CD8-positive, alpha-beta memory T cell (primary cell): ENCODE measurements around the gene CTNNA2. TPM values are rescaled to one million over a fixed set of nuclear protein-coding genes. Genes with fewer than 3 reads are reported as not detected.

Source experiments
- CTCF ChIA-PET: fragments of 350-600 bp; sonication (Branson Sonifier 250); formaldehyde crosslinking; loops from one replicate; lab custom pipeline; 2021; ENCODE audit warnings: antibody characterized with exemption; lab: Charles Lee
- POLR2A ChIA-PET: fragments of 350-600 bp; sonication (Branson Sonifier 250); formaldehyde crosslinking; loops from one replicate; lab custom pipeline; 2021; ENCODE audit warnings: antibody characterized with exemption; lab: Charles Lee
- DNase-seq, 5 donors: peaks; one replicate each; pipeline versions ENCODE4 v3.0.0 to v3.0.0-alpha.2; 2020 to 2022; ENCODE audit warnings: mixed read lengths in 1 of 5
- H3K27ac ChIP-seq: one replicate; pipeline ENCODE4 v1.7.0; 2013; ENCODE audit warnings: low read depth, mild to moderate bottlenecking, low read length, moderate library complexity
- H3K27me3 ChIP-seq: 2 replicates; pipeline ENCODE4 v1.7.0; 2013; ENCODE audit warnings: low read length, mild to moderate bottlenecking; ENCODE audit not compliant: insufficient read depth, poor library complexity, severe bottlenecking
- H3K36me3 ChIP-seq: 2 replicates; pipeline ENCODE4 v1.7.0; 2013; ENCODE audit warnings: mild to moderate bottlenecking, low read length, moderate library complexity; ENCODE audit not compliant: insufficient read depth
- H3K4me1 ChIP-seq: 2 replicates; pipeline ENCODE4 v1.7.0; 2013; ENCODE audit warnings: mild to moderate bottlenecking, low read length, moderate library complexity; ENCODE audit not compliant: insufficient read depth
- H3K4me3 ChIP-seq: 2 replicates; pipeline ENCODE4 v1.7.0; 2013; ENCODE audit warnings: mild to moderate bottlenecking, low read length
- H3K9me3 ChIP-seq: 2 replicates; pipeline ENCODE4 v1.7.0; 2013; ENCODE audit warnings: mild to moderate bottlenecking, low read length
- H3K27ac Mint-ChIP-seq, 8 donors: one replicate each; pipeline ENCODE4 v1.8.0; 2020 to 2021; ENCODE audit warnings: mixed read lengths in 8 of 8, mild to moderate bottlenecking in 6 of 8, inconsistent platforms in 3 of 8, moderate library complexity in 3 of 8
- H3K27me3 Mint-ChIP-seq, 2 donors: one replicate each; pipeline ENCODE4 v1.8.0; 2020 to 2021; ENCODE audit warnings: mixed read lengths in 2 of 2, mild to moderate bottlenecking in 1 of 2, moderate library complexity in 1 of 2
- H3K36me3 Mint-ChIP-seq, 3 donors: one replicate each; pipeline ENCODE4 v1.8.0; 2020 to 2021; ENCODE audit warnings: mixed read lengths in 3 of 3, inconsistent platforms in 1 of 3, mild to moderate bottlenecking in 1 of 3
- H3K4me1 Mint-ChIP-seq, 3 donors: one replicate each; pipeline ENCODE4 v1.8.0; 2020 to 2021; ENCODE audit warnings: mixed read lengths in 3 of 3, inconsistent platforms in 1 of 3, mild to moderate bottlenecking in 1 of 3
- H3K4me3 Mint-ChIP-seq, 7 donors: one replicate each; pipeline ENCODE4 v1.8.0; 2020 to 2021; ENCODE audit warnings: mixed read lengths in 7 of 7, mild to moderate bottlenecking in 6 of 7, moderate library complexity in 4 of 7, inconsistent platforms in 2 of 7
- H3K9me3 Mint-ChIP-seq, 5 donors: one replicate each; pipeline ENCODE4 v1.8.0; 2020 to 2022; ENCODE audit warnings: mixed read lengths in 5 of 5, mild to moderate bottlenecking in 3 of 5, moderate library complexity in 2 of 5, inconsistent platforms in 1 of 5
- polyA plus RNA-seq: library from polyadenylated mRNA; unstranded; fragments of 300-500 nt; fragmentation: Illumina TruSeq; gene quantifications from one replicate; pipeline ENCODE4 v1.2.3, GENCODE V29; 2021
- total RNA-seq, 2 experiments: library from RNA; stranded (reverse); gene quantifications; one replicate each; pipeline ENCODE4 v1.2.3, GENCODE V29; 2021

The CTNNA2 gene
- total and polyA plus RNA-seq, 3 experiments from 2014 or later: not detected

- CTCF ChIA-PET: no interaction called here
- Histone ChIP-seq H3K4me3 (no peak overlapping the region), H3K4me1 (no peaks in the 10 kb centered on the region), H3K36me3 (no peaks in the 10 kb centered on the region), H3K27ac (no peak overlapping the region), H3K27me3 (no peaks in the 10 kb centered on the region), H3K9me3 (no peaks in the 10 kb centered on the region)
- Mint-ChIP-seq H3K27ac (no peak overlapping the region), H3K27me3 (no peaks in the 10 kb centered on the region), H3K9me3 (peaks cover 3 to 20% (median 10%) of the 10 kb centered on the region in 5 donors), H3K36me3 (no peaks in the 10 kb centered on the region), H3K4me3 (no peak overlapping the region), H3K4me1 (no peaks in the 10 kb centered on the region)
- DNase-seq: no peak
- POLR2A ChIA-PET: no interaction called here
Observed at GRCh38 chr2:80111185-80111584, 598.3 kb downstream of the CTNNA2 start.

GRCh38 chr2:80112790-80113189 is 599.9 kb downstream of the CTNNA2 start:
- Histone ChIP-seq H3K27ac (no peak overlapping the region), H3K27me3 (no peaks in the 10 kb centered on the region), H3K4me1 (no peaks in the 10 kb centered on the region), H3K4me3 (no peak overlapping the region), H3K36me3 (no peaks in the 10 kb centered on the region), H3K9me3 (no peaks in the 10 kb centered on the region)
- Mint-ChIP-seq H3K27me3 (no peaks in the 10 kb centered on the region), H3K4me1 (no peaks in the 10 kb centered on the region), H3K9me3 (peaks cover 3 to 19% (median 9%) of the 10 kb centered on the region in 5 donors), H3K36me3 (no peaks in the 10 kb centered on the region), H3K4me3 (no peak overlapping the region), H3K27ac (no peak overlapping the region)
- POLR2A ChIA-PET: no interaction called here
- DNase-seq: no peak
- CTCF ChIA-PET: no interaction called here

- no peaks in the 10 kb centered on the region for H3K36me3 Mint-ChIP-seq
- ChIA-PET POLR2A (no interaction called here), CTCF (no interaction called here)
- no peak overlapping the region for H3K4me3 ChIP-seq
- no peaks in the 10 kb centered on the region for H3K4me1 Mint-ChIP-seq
- H3K4me3 Mint-ChIP-seq: no peak overlapping the region
- H3K9me3 ChIP-seq: no peaks in the 10 kb centered on the region
- no peak overlapping the region for H3K27ac ChIP-seq
- H3K27me3 Mint-ChIP-seq: no peaks in the 10 kb centered on the region
- peaks cover 3 to 19% (median 7%) of the 10 kb centered on the region in 5 donors for H3K9me3 Mint-ChIP-seq
- H3K36me3 ChIP-seq: no peaks in the 10 kb centered on the region
- no peak for DNase-seq
- no peaks in the 10 kb centered on the region for H3K4me1 ChIP-seq
- H3K27ac Mint-ChIP-seq: no peak overlapping the region
- no peaks in the 10 kb centered on the region for H3K27me3 ChIP-seq
Observed at GRCh38 chr2:80113399-80113798, 600.5 kb downstream of the CTNNA2 start.

- Mint-ChIP-seq H3K27me3 (no peaks in the 10 kb centered on the region), H3K9me3 (peaks cover 3 to 15% (median 5%) of the 10 kb centered on the region in 5 donors), H3K36me3 (no peaks in the 10 kb centered on the region), H3K27ac (no peak overlapping the region), H3K4me1 (no peaks in the 10 kb centered on the region), H3K4me3 (no peak overlapping the region)
- ChIA-PET POLR2A (no interaction called here), CTCF (no interaction called here)
- Histone ChIP-seq H3K27ac (no peak overlapping the region), H3K27me3 (no peaks in the 10 kb centered on the region), H3K4me1 (no peaks in the 10 kb centered on the region), H3K9me3 (no peaks in the 10 kb centered on the region), H3K36me3 (no peaks in the 10 kb centered on the region), H3K4me3 (no peak overlapping the region)
- no peak for DNase-seq
Observed at GRCh38 chr2:80114812-80115211, 602.0 kb downstream of the CTNNA2 start.

- Histone ChIP-seq H3K27me3 (no peaks in the 10 kb centered on the region), H3K4me1 (no peaks in the 10 kb centered on the region), H3K36me3 (no peaks in the 10 kb centered on the region), H3K4me3 (no peak overlapping the region), H3K9me3 (no peaks in the 10 kb centered on the region), H3K27ac (no peak overlapping the region)
- H3K36me3 Mint-ChIP-seq: no peaks in the 10 kb centered on the region
- H3K27me3 Mint-ChIP-seq: no peaks in the 10 kb centered on the region
- POLR2A ChIA-PET: no interaction called here
- no peak overlapping the region for H3K4me3 Mint-ChIP-seq
- CTCF ChIA-PET: no interaction called here
- H3K4me1 Mint-ChIP-seq: no peaks in the 10 kb centered on the region
- peaks cover 3 to 7% (median 5%) of the 10 kb centered on the region in 5 donors for H3K9me3 Mint-ChIP-seq
- DNase-seq: no peak
- H3K27ac Mint-ChIP-seq: no peak overlapping the region
Observed at GRCh38 chr2:80117401-80117800, 604.5 kb downstream of the CTNNA2 start.

- Mint-ChIP-seq H3K27me3 (no peaks in the 10 kb centered on the region), H3K9me3 (peaks cover 0 to 14% (median 5%) of the 10 kb centered on the region in 5 donors), H3K27ac (no peak overlapping the region), H3K4me3 (no peak overlapping the region), H3K36me3 (no peaks in the 10 kb centered on the region), H3K4me1 (no peaks in the 10 kb centered on the region)
- no peak for DNase-seq
- Histone ChIP-seq H3K4me1 (no peaks in the 10 kb centered on the region), H3K4me3 (no peak overlapping the region), H3K27me3 (no peaks in the 10 kb centered on the region), H3K9me3 (no peaks in the 10 kb centered on the region), H3K36me3 (no peaks in the 10 kb centered on the region), H3K27ac (no peak overlapping the region)
- CTCF ChIA-PET: no interaction called here
- POLR2A ChIA-PET: no interaction called here
Observed at GRCh38 chr2:80120866-80121265, 608.0 kb downstream of the CTNNA2 start.

- no peaks in the 10 kb centered on the region for H3K27me3 ChIP-seq
- Mint-ChIP-seq H3K27ac (no peak overlapping the region), H3K36me3 (no peaks in the 10 kb centered on the region), H3K9me3 (peaks cover 2 to 16% (median 3%) of the 10 kb centered on the region in 5 donors), H3K4me3 (no peak overlapping the region), H3K4me1 (no peaks in the 10 kb centered on the region), H3K27me3 (no peaks in the 10 kb centered on the region)
- H3K4me3 ChIP-seq: no peak overlapping the region
- CTCF ChIA-PET: no interaction called here
- H3K36me3 ChIP-seq: no peaks in the 10 kb centered on the region
- POLR2A ChIA-PET: no interaction called here
- no peak for DNase-seq
- no peaks in the 10 kb centered on the region for H3K9me3 ChIP-seq
- H3K27ac ChIP-seq: no peak overlapping the region
- H3K4me1 ChIP-seq: no peaks in the 10 kb centered on the region
Observed at GRCh38 chr2:80122675-80123074, 609.8 kb downstream of the CTNNA2 start.

- H3K9me3 ChIP-seq: no peaks in the 10 kb centered on the region
- no peak overlapping the region for H3K27ac ChIP-seq
- peaks cover 2 to 20% (median 3%) of the 10 kb centered on the region in 5 donors for H3K9me3 Mint-ChIP-seq
- no peaks in the 10 kb centered on the region for H3K4me1 ChIP-seq
- no peaks in the 10 kb centered on the region for H3K4me1 Mint-ChIP-seq
- no peak overlapping the region for H3K4me3 ChIP-seq
- POLR2A ChIA-PET: no interaction called here
- no peaks in the 10 kb centered on the region for H3K36me3 ChIP-seq
- no peaks in the 10 kb centered on the region for H3K27me3 ChIP-seq
- no peak overlapping the region for H3K4me3 Mint-ChIP-seq
- CTCF ChIA-PET: no interaction called here
- no peaks in the 10 kb centered on the region for H3K27me3 Mint-ChIP-seq
- no peaks in the 10 kb centered on the region for H3K36me3 Mint-ChIP-seq
- no peak overlapping the region for H3K27ac Mint-ChIP-seq
- no peak for DNase-seq
Observed at GRCh38 chr2:80126596-80127189, 613.8 kb downstream of the CTNNA2 start.
